ENCODE data around the gene BAD.
"Not testable (repeated sequence)": the region's sequence is repeated elsewhere in the genome, so short reads cannot be mapped to it uniquely, and the experiment has no call there.

The BAD gene

DNA sequence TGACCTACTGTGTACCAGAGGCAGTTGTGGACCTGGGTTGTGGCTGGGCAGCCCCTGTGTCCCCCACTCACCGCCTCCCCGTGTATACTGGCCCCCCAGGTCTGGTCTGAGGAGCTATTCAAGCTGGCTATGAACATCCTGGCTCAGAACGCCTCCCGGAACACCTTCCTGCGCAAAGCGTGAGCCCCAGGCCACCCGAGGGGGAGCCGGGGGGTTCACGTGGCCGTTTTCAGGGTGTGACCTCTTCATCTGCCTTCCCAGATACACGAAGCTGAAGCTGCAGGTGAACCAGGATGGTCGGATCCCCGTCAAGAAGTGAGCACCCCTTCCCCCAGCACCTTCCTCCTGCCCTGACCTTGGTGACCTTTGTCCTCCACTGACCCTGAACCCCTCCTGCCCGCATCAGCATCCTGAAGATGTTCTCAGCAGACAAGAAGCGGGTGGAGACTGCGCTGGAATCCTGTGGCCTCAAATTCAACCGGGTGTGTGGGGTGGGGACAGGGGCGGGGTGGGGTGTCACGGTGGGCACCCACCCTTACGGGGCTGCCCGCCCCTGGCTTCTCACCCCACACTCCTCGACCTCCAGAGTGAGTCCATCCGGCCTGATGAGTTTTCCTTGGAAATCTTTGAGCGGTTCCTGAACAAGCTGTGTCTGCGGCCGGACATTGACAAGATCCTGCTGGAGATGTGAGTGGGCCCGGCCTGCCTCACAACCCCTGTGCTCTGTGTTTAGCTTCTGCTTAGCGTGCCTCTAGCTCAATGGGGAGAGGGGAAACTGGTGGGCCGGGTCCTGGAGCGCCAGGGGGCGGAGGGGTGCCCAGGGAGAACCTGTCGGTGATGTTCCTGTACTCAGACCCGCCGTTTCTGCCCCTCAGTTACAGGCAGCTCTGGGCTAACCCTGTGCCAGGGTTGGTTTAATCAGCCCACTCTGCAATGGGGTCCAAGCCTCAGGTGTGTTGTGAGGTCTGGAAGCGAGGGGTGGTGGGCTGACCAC is 29.0 kb downstream of the BAD start:
- DNase-seq = no peak

DNA sequence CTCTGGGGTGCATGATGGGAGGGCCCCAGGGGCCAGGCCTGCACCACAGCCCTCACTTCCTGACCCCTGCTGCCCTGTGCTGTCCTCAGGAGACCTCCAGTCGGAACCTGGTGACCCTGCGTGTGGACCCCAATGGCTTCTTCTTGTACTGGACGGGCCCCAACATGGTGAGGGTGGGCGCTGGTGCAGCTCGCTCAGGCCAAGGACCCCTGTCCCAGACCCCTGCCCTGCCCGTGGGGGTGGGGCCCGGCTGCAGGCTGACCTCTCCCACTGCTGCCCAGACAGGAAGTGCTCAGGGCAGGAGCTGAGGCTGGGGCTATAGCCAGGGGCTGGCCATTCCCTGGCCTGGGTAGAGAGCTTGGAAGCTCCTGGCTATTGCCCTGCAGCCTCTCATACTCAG is 30.1 kb downstream of the BAD start:
- no peak for DNase-seq

DNA sequence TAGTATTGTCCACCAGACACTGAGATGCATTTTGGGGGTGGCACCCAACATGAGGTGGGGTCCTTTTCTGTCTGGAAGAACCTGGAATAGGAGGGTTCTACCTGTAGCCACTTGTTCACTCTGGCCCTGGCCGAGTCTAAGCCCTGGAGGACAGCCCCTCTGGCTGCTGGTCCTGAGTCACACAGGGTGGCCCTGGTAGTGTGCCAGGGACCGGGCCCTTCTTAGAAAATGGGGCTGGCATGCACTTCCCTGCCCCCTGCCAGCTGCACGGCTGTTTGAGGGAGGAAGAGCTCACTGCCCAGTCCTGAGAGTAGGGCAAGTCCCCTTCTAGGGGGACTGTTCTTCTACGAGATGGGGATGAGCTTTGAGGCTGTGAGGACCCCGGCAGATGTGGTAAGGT is 31.0 kb downstream of the BAD start:
- DNase-seq = no peak

DNA sequence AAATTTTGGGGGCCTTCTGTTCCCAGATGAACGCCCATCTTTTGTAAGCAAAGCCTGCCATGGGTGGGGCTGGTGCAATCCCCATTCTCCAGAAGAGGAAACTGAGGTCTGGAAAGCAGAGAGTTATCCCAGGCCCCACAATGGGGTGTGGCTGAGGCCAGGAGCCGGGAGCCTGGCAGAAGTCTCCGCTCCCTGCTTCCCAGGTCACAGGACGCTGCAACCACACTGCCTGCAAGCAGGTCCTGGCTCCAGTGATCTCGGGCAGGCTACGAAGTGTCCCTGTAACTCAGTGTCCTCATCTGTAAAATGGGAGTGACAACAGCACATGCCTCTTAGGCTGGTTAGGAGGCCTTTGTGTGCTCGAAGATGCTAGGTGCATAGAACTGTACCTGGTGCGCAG is 31.4 kb downstream of the BAD start:
- DNase-seq = no peak

DNA sequence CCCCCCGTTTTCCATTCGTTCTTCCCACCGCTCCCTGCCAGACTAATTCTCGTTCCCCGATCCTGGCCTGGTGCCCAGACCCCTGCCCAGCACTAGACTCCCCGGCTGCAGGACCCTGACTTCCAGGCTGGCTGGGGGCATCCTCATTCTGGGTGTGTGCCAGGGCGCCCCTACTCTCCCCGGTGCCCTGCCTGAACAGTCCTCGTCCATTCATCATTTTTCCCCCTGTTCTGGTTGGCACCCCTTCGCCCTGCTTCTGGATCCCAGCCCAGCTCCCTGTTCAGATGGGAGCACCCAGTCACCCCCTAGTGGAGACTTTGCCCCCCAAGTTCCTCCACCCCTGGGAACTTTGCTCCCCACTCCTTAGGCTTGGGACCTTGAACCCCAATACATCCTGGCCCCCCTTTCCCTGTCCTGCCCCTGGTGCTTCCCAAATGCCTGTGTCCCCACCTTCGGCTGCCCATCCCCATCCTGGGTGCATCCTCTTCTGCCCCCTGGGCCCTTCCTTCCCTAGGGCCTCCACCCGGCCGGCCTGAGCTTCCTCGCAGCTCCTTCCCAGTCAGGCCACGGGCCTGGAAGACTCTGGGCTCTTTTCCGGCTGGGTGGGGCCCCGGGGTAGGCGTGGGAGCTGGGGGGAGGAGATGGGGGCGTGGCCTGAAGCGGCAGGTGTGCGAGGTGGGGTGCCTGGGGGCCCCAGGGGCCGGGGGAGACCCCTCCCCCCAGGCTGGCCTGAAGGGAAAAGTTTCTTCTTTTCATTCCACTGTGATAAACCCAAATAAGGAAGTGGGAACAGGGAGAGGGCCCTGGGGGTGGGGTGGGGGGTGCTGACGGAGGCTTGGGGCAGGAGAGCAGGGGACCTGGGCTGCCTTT is 32.2 kb downstream of the BAD start:
- DNase-seq = no peak

DNA sequence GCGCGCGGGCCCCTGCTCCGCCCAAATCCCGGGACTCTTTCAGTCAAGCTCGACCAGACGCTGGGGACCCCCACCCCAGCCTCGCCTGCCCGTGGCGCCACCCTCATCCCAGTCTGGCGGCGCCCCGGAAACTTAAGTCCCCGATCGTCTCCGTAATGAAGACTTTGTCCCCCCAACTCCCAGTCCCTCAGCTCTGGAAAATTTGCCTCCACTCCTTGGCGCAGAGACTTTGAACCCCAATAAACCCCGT is 32.8 kb downstream of the BAD start:
- no peak for DNase-seq

DNA sequence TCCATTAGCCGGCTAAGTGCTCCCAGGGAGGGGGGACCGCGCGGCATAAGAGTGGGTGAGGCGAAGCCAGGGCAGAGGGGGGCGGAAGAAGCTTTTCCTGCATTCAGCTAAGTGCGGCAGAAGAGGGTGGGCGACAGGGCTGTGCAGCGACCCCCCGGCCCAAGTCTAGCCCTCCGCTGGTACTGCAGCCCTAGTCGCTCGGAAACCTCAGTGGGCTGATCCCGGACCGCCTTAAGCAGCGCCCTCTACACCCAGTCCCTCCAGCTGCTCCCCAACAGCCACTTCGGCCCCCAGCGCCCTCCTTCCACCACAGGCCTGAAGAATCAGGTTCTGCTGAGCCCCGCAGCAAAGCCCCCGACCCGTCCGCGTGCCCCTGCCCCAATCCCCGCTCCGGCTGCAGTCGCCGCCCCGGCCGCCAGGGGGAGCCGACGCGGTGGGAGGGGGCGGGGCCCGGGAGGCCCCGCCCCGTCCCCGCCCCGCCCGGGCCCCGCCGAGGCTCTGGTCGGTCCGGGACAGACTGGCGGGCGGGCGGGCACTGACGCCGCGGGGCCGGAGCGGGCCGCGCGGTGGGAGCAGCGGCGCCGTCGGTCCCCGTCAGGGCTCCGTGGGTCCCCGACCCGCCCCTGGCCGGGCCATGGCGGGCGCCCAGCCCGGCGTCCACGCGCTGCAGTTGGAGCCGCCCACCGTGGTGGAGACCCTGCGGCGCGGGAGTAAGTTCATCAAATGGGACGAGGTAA is 33.3 kb downstream of the BAD start, which contains the start of gene PLCB3:
PLCB3 (plus strand) TSS at position 515 of the 737 bp plus-strand sequence; CDS start at position 635, 120 bp downstream.
- DNase-seq = no peak

DNA sequence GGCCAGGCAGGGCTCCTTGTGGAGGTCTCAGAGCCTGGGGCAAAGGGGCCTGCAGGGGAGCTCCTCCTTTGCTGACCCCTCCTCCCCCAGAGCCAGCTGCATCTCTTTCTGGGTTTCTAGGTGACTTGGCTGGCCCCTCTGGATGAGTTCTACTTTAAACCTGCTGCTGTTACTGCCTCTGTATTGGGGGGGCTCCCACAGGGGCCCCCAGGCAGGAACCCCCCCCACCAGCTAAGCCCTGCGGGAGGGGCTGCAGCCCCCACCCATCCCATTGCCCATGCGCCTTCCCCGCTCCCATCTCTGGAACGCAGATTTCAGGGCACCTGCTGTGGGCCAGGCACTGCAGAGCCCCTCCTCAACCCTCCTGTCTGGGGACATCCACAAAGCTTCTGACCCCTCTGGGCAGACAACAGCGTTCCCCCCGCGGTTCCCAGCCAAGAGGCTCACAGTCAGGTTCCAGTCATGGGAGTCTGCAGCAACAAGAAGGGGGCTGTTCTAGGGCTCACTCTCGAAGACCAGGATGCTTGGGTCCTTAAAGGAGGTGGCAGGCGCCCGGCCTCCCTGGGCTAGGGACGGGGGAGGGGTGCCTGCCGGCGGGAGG is 34.0 kb downstream of the BAD start:
- DNase-seq = no peak

DNA sequence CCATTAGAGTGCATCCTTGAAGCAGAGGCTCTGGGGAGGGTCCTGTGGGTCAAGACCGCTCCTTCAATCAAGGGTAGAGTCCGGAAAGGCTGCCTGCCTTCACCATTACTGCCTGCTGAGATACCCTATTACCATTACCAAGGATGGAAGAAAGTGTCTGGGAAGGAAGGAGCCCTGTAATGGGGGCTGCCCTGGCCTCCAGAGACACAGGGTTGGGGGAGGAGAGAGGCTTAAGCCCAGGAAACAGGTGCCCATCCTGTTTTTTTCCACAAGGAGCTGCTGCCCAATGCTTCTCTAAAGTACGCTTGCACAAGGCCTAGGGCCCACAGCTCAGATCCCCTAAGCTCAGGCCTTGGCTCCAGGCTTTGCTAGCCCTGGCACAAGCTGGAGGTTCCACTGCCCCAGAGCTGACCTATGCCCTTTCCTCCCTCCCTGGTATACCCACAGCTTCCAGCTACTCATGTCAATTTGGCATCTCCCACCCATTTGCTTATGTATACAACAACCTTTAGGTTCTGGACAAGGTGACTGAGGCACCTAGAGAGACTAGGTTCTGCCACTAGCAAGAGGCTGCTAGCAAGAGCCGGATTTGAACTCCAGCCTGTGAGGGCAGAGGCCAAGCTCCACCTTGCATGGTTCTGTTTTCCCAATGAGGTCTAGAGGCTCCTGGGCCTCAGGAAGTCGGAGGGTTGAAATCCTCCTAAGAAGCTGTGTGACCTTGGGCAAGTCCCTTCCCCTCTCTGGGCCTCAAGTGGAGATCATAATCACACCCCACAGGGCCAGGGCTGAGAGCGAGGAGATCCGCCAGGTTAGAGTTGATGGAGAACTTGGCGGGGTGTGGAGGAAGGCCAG is 34.7 kb downstream of the BAD start:
- no peak for DNase-seq

DNA sequence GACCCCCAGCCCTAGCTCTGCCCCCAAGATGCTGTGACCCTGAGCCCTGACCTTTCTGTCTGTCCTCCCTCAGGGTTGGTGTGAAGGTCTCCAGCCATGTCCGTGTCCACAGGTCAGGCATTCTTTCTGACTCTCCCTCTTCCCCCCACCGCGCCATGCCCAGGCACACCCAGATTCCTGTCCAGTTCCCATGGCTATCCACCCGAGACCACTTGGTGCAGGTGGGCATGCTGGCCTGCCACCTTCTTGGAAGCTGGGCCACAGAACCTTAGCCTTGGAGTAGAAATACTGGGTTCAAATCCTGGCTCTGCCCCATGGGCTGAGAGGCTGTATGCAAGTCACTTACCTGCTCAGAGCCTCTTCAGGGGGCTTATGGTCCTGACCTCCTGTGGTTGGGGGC is 35.4 kb downstream of the BAD start:
- no peak for DNase-seq

DNA sequence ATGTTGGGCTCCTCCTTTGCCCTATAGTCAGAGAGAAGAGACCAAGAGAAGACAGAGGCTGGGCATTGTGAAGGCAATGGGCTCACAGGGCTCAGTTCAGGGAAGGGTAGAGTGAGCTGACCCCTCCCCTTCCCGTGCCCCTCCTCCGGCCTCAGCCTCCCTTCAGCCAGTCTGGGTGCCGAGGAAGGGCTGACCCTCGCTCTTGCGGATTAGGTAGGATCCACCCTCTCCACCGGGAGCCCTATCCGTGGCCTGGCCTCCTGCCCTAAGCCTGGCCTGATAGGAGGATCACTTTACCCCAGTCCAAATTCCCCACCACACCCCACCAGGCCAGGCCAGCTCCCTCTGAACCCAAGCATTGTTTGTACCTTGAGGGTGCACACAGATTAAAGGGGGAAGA is 35.9 kb downstream of the BAD start:
- no peak for DNase-seq

DNA sequence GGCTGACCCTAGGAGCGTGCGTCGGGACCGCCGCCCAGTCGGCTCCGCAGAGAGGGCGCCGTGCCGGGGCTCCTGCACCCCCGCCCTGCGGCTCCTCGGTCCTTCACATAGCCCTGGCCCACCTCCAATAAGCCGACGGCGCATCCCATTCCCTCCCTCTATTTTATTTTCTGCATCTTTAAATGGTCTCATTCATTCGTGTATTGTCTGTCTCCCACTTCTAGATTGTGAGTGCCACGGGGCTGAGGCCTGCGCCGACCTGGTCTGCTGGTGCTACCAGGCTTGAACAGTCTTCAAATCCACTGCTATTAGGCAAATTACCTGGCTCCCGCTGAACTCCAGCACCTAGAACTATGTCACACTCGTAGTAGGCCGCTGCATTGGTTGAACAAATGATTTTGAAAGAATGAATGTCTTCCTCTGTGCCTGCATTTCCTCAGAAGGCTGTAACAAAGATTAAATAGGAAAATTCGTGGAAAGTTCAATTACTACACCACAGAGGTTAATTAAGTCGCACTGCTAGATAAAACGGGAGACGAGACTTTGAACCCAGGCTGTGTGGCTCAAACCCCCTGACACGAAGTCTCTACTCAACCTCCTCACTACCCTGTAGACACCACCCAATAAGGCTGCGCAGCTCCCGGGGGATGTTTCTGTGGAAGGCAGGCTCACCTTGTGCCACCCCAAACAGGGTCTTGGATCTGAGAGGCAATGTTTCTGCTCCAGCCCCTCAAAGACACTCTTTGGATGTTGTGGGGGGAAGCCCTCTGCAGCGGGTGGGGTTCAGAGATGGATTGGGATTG is 36.5 kb downstream of the BAD start:
- no peak for DNase-seq

DNA sequence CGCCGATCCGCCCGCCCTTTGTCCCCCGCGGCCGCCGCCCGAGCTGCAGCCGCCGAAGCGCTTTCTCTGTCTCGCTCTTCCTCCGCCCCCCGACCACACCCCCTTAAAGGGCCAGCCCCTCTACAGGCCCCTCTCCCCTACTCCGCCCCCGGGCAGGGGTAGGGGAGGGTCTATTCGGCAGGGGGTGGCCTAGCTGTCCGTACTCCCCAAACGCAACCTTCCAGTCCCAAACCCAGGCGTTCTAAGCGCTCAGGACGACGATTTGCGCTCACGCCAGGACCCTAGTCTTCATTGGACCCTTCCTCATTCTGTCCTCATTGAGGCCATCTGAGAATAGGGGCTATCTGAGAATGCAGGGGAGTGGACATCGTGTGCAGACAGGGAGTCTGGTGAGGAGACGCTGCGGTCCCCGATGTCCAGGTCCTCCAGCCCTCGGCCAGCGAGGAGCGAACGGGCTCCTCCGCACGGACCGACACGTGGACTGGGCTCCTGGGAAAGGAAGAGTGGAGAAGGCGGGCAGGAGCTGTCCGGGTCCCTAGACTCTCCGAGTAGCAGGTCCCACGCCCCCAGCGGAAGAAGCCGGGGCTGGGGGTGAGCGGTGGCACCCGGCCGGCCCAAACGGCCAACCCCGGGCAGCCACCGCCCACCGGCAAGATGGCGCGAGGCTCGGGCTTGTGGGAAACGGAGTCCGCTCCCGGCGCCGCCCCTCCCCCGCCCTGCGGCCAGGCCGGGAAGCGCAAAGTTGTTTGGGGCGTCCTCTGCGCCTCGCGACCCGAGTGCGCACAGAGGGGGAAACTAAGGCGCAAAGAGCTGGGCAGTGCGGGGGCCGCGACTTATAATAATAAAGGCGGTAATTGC is 37.4 kb downstream of the BAD start, which contains the start of gene PPP1R14B:
PPP1R14B (minus strand) TSS at position 73 of the 858 bp plus-strand sequence. CDS start 270 bp downstream, outside the sequence.
- DNase-seq = peak; percentile 63

DNA sequence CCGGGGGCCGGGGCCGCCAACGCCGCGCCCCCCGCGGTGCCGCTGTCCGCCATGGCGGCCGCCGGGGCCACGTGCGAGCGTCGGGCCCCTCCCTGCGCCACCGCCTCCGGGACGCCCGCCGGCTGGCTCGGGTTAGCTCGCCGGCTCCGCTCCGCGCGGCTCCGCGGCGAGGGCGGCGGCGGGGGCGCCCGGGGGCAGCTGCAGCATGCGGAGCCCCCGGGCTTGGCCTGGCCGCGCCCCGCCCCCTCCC is 37.9 kb downstream of the BAD start:
- not testable (repeated sequence) for DNase-seq

DNA sequence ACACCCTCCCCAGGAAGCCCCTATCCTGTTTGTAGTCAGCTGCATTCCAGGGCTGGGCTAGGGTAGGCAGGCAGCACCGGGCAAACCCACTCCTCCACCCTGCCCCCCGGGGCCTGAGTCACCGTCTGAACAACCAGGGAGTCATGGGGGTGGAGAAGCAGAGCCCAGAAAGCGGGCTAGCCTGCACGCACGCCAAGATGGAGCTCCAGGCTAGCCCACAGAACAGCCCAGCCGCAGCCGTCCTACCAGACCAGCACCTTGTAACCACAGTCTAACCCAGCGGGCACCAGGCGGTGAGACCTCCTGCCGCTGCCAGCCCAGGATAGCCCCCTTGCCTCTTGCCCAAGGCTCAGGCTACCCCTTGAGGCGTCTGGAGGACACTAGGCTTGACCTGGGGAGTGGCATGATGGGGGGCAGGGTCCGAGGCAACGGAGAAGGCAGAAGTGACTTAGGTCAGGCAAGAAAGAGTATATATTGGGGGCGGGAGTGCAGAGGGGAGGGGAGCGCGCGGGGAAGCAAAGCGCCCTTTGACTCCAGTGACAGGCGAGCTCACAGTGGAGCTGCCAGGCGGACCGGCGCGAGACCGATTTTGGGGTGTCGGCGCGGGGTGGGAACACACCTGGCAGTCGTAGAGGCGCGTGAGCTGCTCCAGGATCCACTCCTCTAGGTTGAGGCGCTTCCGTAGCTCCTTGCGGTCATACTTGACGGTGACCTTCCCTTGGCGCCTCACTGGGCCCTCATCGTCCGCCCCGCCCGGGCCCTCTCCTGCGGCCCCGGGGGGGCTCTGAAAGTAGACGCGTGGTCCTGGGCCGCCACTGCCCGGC is 38.5 kb downstream of the BAD start:
- DNase-seq = no peak

DNA sequence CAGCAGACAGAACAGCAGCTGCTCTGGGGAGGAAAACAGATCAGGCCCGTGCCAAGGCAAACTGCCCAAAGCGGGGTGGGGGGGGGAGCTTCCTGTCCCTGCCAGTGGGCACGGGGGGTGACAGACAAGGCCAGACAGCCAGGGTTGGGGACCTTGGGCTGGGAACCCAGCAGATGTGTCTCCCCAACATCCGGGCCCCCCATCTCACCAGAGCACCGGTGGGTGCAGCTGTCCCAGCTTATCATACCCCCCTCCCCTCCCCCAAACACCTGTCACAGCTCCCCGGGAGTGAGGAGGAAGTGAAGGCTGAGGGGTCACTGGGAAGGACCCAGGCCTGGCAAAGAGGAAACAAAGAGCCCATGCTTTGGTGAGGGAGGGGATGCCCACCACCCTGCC is 39.1 kb downstream of the BAD start:
- DNase-seq = no peak

DNA sequence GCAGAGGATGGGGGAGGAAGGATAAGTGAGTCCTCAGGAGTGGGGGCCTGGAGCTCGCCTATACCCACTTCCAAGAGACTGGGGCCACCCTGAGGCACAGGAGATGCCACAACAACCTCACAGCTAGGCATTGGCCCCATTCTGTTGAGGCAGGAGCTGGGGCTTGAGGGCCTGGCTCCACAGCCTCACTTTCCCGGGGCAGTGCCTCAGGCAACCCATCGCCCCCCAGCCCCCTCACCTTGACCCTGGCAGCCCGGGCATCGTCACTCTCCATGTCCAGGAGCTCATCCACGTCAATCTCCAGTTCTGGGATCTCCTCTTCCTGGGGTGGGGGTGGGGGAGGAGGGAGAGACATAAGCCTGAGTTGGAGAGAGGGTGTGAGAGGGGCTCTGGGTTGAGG is 39.5 kb downstream of the BAD start:
- no peak for DNase-seq

DNA sequence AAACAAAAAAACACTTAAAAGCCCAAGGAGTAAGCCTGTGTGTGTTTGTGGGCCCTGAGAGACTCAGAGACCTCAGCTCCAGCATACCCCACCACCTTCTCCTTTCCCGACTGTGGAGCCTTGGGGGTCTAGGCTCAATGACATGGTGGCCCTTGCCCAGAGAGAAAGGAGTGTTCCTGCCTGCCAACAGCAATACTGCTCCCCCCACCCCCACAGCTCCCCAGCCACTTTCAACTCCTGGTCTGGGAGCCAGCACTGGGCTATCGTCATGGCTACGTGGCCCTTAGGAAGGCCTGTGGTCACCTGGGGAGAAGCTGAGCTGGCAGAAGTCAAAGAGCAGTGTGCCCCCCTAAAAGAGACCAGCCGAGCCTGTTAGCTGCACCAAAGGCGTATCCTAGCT is 40.4 kb downstream of the BAD start:
- DNase-seq = no peak

DNA sequence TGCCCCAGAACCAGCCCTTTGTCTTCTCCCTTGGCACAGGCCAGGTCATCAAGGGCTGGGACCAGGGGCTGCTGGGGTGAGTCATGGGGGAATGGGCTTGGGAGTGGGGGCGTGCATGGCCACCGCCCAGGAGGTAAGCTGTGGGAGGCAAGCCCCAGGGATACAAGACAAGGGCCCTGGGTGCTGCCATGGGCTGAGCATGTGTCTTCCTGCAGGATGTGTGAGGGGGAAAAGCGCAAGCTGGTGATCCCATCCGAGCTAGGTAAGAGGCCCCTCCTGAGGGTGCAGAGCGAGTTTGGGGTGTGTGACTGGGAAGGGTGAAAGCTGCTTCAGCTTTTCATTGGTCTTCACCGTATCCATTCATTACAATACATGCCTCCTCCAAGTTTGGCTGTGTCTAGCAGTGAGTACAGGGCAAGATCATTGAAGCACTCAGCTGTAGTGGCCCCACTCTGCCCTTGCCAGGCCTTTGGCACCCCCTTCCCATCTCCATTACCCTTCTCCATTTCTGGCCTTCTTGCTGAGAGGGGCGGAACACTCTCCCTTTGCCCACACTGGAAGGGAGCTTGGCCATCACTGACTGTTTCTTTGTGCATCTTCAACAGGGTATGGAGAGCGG is 41.1 kb downstream of the BAD start:
- DNase-seq = no peak

Data from NCI-H1048 (cell line).